ENCODE results near the gene FOXN1. TPM values are rescaled to one million over a fixed set of nuclear protein-coding genes. Genes with fewer than 3 reads are reported as not detected.
"Not testable (repeated sequence)": the region's sequence is repeated elsewhere in the genome, so short reads cannot be mapped to it uniquely, and the experiment has no call there.

Gene FOXN1
- total and polyA plus RNA-seq, 7 experiments from 2014 or later, result not detected

DNA sequence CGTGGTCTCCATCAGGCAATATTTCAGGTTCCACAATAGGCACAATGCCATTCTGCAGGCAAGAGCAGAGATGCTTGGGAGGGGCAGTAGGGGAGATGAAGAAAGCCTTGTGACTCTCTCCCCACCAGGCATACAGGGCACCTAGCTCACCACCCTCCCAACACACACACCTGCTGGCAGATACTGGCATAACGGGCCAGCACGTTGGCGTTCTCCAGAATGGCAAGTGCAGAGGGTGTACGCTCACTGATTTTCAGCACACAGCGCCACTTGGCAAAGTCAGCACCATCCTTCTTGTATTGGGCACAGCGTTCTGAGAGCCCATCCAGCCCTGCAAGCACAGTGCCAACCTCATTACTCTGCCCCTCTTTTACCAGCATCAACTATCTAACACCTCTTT is 68.4 kb downstream of the FOXN1 start:
- no peaks in the 10 kb centered on the region for H3K9me3 Mint-ChIP-seq
- Histone ChIP-seq H3K36me3 (ENCODE audit: control insufficient read depth in 2 of 3, insufficient read depth in 3 of 3, low read length in 3 of 3) (peaks cover 0 to 15% (median 0%) of the 10 kb centered on the region in 3 experiments), H3K4me1 (ENCODE audit: control insufficient read depth in 2 of 2, insufficient read depth in 2 of 2, low read length in 2 of 2) (peaks cover 30 to 32% of the 10 kb centered on the region in 2 donors), H3K27ac (ENCODE audit: low read depth, low read length) (no peak overlapping the region), H3K4me3 (ENCODE audit: low read length) (no peak overlapping the region), H3K9me3 (ENCODE audit: control insufficient read depth in 2 of 3, low read length in 3 of 3) (no peaks in the 10 kb centered on the region), H3K27me3 (ENCODE audit: control insufficient read depth in 2 of 2, insufficient read depth in 2 of 2, low read length in 2 of 2) (no peaks in the 10 kb centered on the region)
- no peaks in the 10 kb centered on the region for H3K27me3 Mint-ChIP-seq
- ChIA-PET POLR2A (interaction anchor here (1.0 to 12.2 kb wide), 4 partner anchors 12 to 23 kb away, joined by 4 to 172 read pairs (median 12); partner anchors contain the start of gene SPAG5), CTCF (no interaction called here)
- H3K27ac Mint-ChIP-seq, result peak overlapping the region in 3 of 9 donors; percentile 12 to 67 (median 49)
- H3K4me1 Mint-ChIP-seq, result peaks cover 29 to 71% (median 53%) of the 10 kb centered on the region in 7 donors
- intact Hi-C loops (cut with micrococcal nuclease), result loop anchor here in 1 of 2 donors (10.0 kb wide), 1 partner anchor 200 kb away; the partner anchor contains the start of genes SARM1 and VTN
- ATAC-seq, result no peak
- peaks cover 0 to 38% (median 0%) of the 10 kb centered on the region in 5 donors for H3K36me3 Mint-ChIP-seq
- H3K4me3 Mint-ChIP-seq, result peak overlapping the region in 5 of 10 donors; percentile 6 to 96 (median 34)
- peak in 2 of 9 donors; percentile 15 to 29 for DNase-seq

DNA sequence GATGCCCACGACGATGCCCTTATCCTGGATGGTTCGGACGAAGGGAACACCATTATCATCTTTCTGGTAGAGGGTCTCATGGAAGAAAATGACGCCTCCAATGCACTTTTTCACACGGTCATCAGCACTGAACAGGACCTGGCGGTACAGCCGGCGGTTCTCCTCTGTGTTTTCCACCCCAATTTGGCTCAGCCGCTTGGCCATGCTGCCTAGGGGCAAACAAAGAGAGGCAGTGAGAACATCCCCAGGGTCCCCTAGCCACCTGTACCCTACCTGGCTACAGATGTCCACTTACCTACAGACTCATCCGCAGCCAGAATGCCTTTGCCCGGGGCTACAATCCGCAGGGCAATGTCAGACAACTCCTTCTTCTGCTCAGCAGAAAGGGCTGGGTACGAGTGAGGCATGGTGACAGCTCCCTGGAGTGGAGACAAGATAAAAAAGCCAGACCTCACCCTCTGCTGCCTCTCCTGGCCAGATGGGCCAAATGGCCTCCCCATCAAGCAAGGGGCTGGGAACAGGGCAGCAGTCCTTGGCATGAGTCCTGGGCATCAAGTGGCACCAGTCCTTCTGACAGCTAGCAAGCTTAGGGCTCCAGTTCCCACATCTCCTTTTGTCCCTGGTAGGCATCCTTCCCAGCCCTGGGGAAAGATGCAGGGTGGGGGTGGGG is 69.1 kb downstream of the FOXN1 start:
- Histone ChIP-seq H3K4me1 (ENCODE audit: control insufficient read depth in 2 of 2, insufficient read depth in 2 of 2, low read length in 2 of 2) (peaks cover 24% of the 10 kb centered on the region in 2 donors), H3K36me3 (ENCODE audit: control insufficient read depth in 2 of 3, insufficient read depth in 3 of 3, low read length in 3 of 3) (peaks cover 0 to 15% (median 0%) of the 10 kb centered on the region in 3 experiments), H3K27ac (ENCODE audit: low read depth, low read length) (no peak overlapping the region), H3K27me3 (ENCODE audit: control insufficient read depth in 2 of 2, insufficient read depth in 2 of 2, low read length in 2 of 2) (no peaks in the 10 kb centered on the region), H3K9me3 (ENCODE audit: control insufficient read depth in 2 of 3, low read length in 3 of 3) (no peaks in the 10 kb centered on the region), H3K4me3 (ENCODE audit: low read length) (no peak overlapping the region)
- no peak for ATAC-seq
- H3K36me3 Mint-ChIP-seq, result peaks cover 0 to 34% (median 0%) of the 10 kb centered on the region in 5 donors
- ChIA-PET CTCF (no interaction called here), POLR2A (interaction anchor here (1.0 to 12.2 kb wide), 6 partner anchors 13 to 29 kb away, joined by 3 to 172 read pairs (median 6); partner anchors contain the start of gene SPAG5)
- no peaks in the 10 kb centered on the region for H3K27me3 Mint-ChIP-seq
- peak overlapping the region in 1 of 9 donors; percentile 8 for H3K27ac Mint-ChIP-seq
- intact Hi-C loops (cut with micrococcal nuclease), result loop anchor here (5.0 to 10.0 kb wide), 4 partner anchors 37 to 200 kb away; partner anchors contain the start of genes BLTP2 (in 1 of the 2), RSKR (in 1 of the 2), SARM1 (in 1 of the 2) and SDF2 (in 1 of the 2)
- no peaks in the 10 kb centered on the region for H3K9me3 Mint-ChIP-seq
- DNase-seq, result no peak
- H3K4me3 Mint-ChIP-seq, result peak overlapping the region in 2 of 10 donors; percentile 83 to 96
- peaks cover 21 to 72% (median 46%) of the 10 kb centered on the region in 7 donors for H3K4me1 Mint-ChIP-seq

GRCh38 chr17:28576016-28576415 is 69.9 kb downstream of the FOXN1 start:
- POLR2A ChIA-PET, result interaction anchor here (1.0 to 12.2 kb wide), 13 partner anchors 16 to 240 kb away, joined by 3 to 172 read pairs (median 5); partner anchors contain the start of genes BLTP2, IFT20, PROCA1 and SPAG5
- H3K27me3 Mint-ChIP-seq; H3K9me3 ChIP-seq (ENCODE audit: control insufficient read depth in 2 of 3, low read length in 3 of 3); CTCF ChIA-PET; H3K9me3 Mint-ChIP-seq; H3K27ac ChIP-seq (ENCODE audit: low read depth, low read length); H3K27me3 ChIP-seq (ENCODE audit: control insufficient read depth in 2 of 2, insufficient read depth in 2 of 2, low read length in 2 of 2); DNase-seq; ATAC-seq; H3K4me3 ChIP-seq (ENCODE audit: low read length): not testable (repeated sequence)
- Histone ChIP-seq H3K4me1 (ENCODE audit: control insufficient read depth in 2 of 2, insufficient read depth in 2 of 2, low read length in 2 of 2) (peaks cover 20 to 24% of the 10 kb centered on the region in 2 donors), H3K36me3 (ENCODE audit: control insufficient read depth in 2 of 3, insufficient read depth in 3 of 3, low read length in 3 of 3) (peaks cover 0 to 12% (median 0%) of the 10 kb centered on the region in 3 experiments)
- H3K36me3 Mint-ChIP-seq, result peaks cover 0 to 37% (median 0%) of the 10 kb centered on the region in 5 donors
- H3K27ac Mint-ChIP-seq, result peak overlapping the region; percentile 78 to 95 (median 89)
- intact Hi-C loops (cut with micrococcal nuclease), result loop anchor here (1.0 to 10.0 kb wide), 11 partner anchors 23 to 375 kb away; partner anchors contain the start of genes BLTP2 (in 2 of the 2), SDF2 (in 2 of the 2), IFT20 (in 1 of the 2) and PHF12 (in 1 of the 2)
- H3K4me3 Mint-ChIP-seq, result peak overlapping the region; percentile 83 to 96 (median 86)
- peaks cover 21 to 74% (median 42%) of the 10 kb centered on the region in 7 donors for H3K4me1 Mint-ChIP-seq

- Histone ChIP-seq H3K4me1 (ENCODE audit: control insufficient read depth in 2 of 2, insufficient read depth in 2 of 2, low read length in 2 of 2) (peaks cover 19 to 23% of the 10 kb centered on the region in 2 donors), H3K4me3 (ENCODE audit: low read length) (peak within 1 kb of the TSS; percentile 50), H3K9me3 (ENCODE audit: control insufficient read depth in 2 of 3, low read length in 3 of 3) (no peaks in the 10 kb centered on the region), H3K27me3 (ENCODE audit: control insufficient read depth in 2 of 2, insufficient read depth in 2 of 2, low read length in 2 of 2) (no peaks in the 10 kb centered on the region), H3K36me3 (ENCODE audit: control insufficient read depth in 2 of 3, insufficient read depth in 3 of 3, low read length in 3 of 3) (peaks cover 0 to 6% (median 0%) of the 10 kb centered on the region in 3 experiments), H3K27ac (ENCODE audit: low read depth, low read length) (peak within 1 kb of the TSS; percentile 52)
- POLR2A ChIA-PET, result interaction anchor here (0.9 to 12.2 kb wide), 18 partner anchors 8 to 374 kb away, joined by 3 to 172 read pairs (median 4); partner anchors contain the start of genes BLTP2, IFT20, PHF12 and PROCA1
- Mint-ChIP-seq H3K27me3 (no peaks in the 10 kb centered on the region), H3K4me3 (peak within 1 kb of the TSS; percentile 83 to 96 (median 86)), H3K4me1 (peaks cover 20 to 70% (median 38%) of the 10 kb centered on the region in 7 donors), H3K9me3 (no peaks in the 10 kb centered on the region), H3K36me3 (peaks cover 0 to 37% (median 0%) of the 10 kb centered on the region in 5 donors), H3K27ac (peak within 1 kb of the TSS; percentile 79 to 95 (median 89))
- intact Hi-C loops (cut with micrococcal nuclease), result loop anchor here (1.0 to 10.0 kb wide), 11 partner anchors 22 to 374 kb away; partner anchors contain the start of genes BLTP2 (in 2 of the 2), SDF2 (in 2 of the 2), SPAG5 (in 2 of the 2) and IFT20 (in 1 of the 2)
- CTCF ChIA-PET, result interaction anchor here (1.0 to 1.1 kb wide), 2 partner anchors 9 to 29 kb away, joined by 3 read pairs; no protein-coding TSS in a partner anchor
- peak; percentile 95 to 99 (median 98) for DNase-seq
- peak; percentile 100 for ATAC-seq
Measured at GRCh38 chr17:28576758-28577465, 70.8 kb downstream of the FOXN1 start, which contains the start of gene ALDOC. TSS of gene ALDOC (minus strand) at chr17:28576895. CDS start at chr17:28575532, 1,363 bp downstream.

GRCh38 chr17:28577466-28577824 is 71.3 kb downstream of the FOXN1 start:
- CTCF ChIA-PET, result interaction anchor here (1.1 kb wide), 1 partner anchor 8 kb away, joined by 3 read pairs; no protein-coding TSS in a partner anchor
- H3K27ac ChIP-seq (ENCODE audit: low read depth, low read length), result peak overlapping the region; percentile 52
- intact Hi-C loops (cut with micrococcal nuclease), result loop anchor here (1.0 to 10.0 kb wide), 5 partner anchors 22 to 203 kb away; partner anchors contain the start of genes BLTP2 (in 1 of the 2), RSKR (in 1 of the 2), SARM1 (in 1 of the 2) and SDF2 (in 1 of the 2)
- peaks cover 13 to 18% of the 10 kb centered on the region in 2 donors for H3K4me1 ChIP-seq (ENCODE audit: control insufficient read depth in 2 of 2, insufficient read depth in 2 of 2, low read length in 2 of 2)
- H3K27me3 ChIP-seq (ENCODE audit: control insufficient read depth in 2 of 2, insufficient read depth in 2 of 2, low read length in 2 of 2), result no peaks in the 10 kb centered on the region
- Mint-ChIP-seq H3K9me3 (no peaks in the 10 kb centered on the region), H3K36me3 (peaks cover 0 to 37% (median 0%) of the 10 kb centered on the region in 5 donors), H3K27ac (peak overlapping the region in 6 of 9 donors; percentile 8 to 94 (median 88)), H3K4me1 (peaks cover 15 to 65% (median 32%) of the 10 kb centered on the region in 7 donors), H3K27me3 (no peaks in the 10 kb centered on the region), H3K4me3 (peak overlapping the region in 4 of 10 donors; percentile 83 to 94 (median 86))
- H3K4me3 ChIP-seq (ENCODE audit: low read length), result peak overlapping the region; percentile 50
- POLR2A ChIA-PET, result interaction anchor here (0.9 to 12.2 kb wide), 10 partner anchors 8 to 374 kb away, joined by 3 to 172 read pairs (median 6); partner anchors contain the start of genes PHF12, PROCA1, SDF2 and SPAG5
- DNase-seq, result no peak
- ATAC-seq, result no peak
- H3K9me3 ChIP-seq (ENCODE audit: control insufficient read depth in 2 of 3, low read length in 3 of 3), result no peaks in the 10 kb centered on the region
- H3K36me3 ChIP-seq (ENCODE audit: control insufficient read depth in 2 of 3, insufficient read depth in 3 of 3, low read length in 3 of 3), result peaks cover 0 to 6% (median 0%) of the 10 kb centered on the region in 3 experiments
